ENCODE data around the gene TESMIN.

The TESMIN gene

GRCh38 chr11:68682531-68682961 is 68.8 kb downstream of the TESMIN start:
- DNase-seq: no peak

- no peak for DNase-seq
Observed at GRCh38 chr11:68680541-68681231, 70.6 kb downstream of the TESMIN start.

GRCh38 chr11:68678031-68678441 is 73.3 kb downstream of the TESMIN start:
- no peak for DNase-seq

- DNase-seq: peak; percentile 82
Observed at GRCh38 chr11:68677432-68677831, 73.9 kb downstream of the TESMIN start.

GRCh38 chr11:68674461-68674860 is 76.9 kb downstream of the TESMIN start:
- DNase-seq: no peak

- no peak for DNase-seq
Observed at GRCh38 chr11:68673991-68674390, 77.3 kb downstream of the TESMIN start.

- no peak for DNase-seq
Observed at GRCh38 chr11:68673306-68673945, 77.9 kb downstream of the TESMIN start.

GRCh38 chr11:68670208-68670992 is 80.9 kb downstream of the TESMIN start:
- no peak for DNase-seq

GRCh38 chr11:68669301-68670090 is 81.8 kb downstream of the TESMIN start:
- no peak for DNase-seq

GRCh38 chr11:68667511-68668500 is 83.5 kb downstream of the TESMIN start:
- no peak for DNase-seq

- DNase-seq: no peak
Observed at GRCh38 chr11:68666849-68667248, 84.5 kb downstream of the TESMIN start.

GRCh38 chr11:68665436-68665835 is 85.9 kb downstream of the TESMIN start:
- no peak for DNase-seq

GRCh38 chr11:68664906-68665305 is 86.4 kb downstream of the TESMIN start:
- no peak for DNase-seq

GRCh38 chr11:68664141-68664540 is 87.2 kb downstream of the TESMIN start:
- DNase-seq: no peak

GRCh38 chr11:68663482-68664010 is 87.8 kb downstream of the TESMIN start:
- no peak for DNase-seq

GRCh38 chr11:68661697-68662603 is 89.4 kb downstream of the TESMIN start:
- DNase-seq: no peak

GRCh38 chr11:68661014-68661413 is 90.3 kb downstream of the TESMIN start:
- no peak for DNase-seq

GRCh38 chr11:68660066-68660810 is 91.1 kb downstream of the TESMIN start:
- no peak for DNase-seq

Data from fibroblast of skin of back (primary cell).